Activated effector memory CD4-positive, alpha-beta T cell treated with anti-CD3 and anti-CD28 coated beads, Interleukin-2, amount 50 U/mL, for 16 hours (primary cell): ENCODE data around the gene DOCK1.

Source experiments
- DNase-seq: peaks from one replicate; pipeline ENCODE4 v3.0.0-alpha.2; 2020

DOCK1 gene

GRCh38 chr10:127148933-127149220, 243.6 kb downstream of the DOCK1 start:
- DNase-seq, result no peak

GRCh38 chr10:127149501-127150081, 244.4 kb downstream of the DOCK1 start:
- no peak for DNase-seq

- DNase-seq, result no peak
These were observed 244.9 kb downstream of the DOCK1 start for GRCh38 chr10:127150136-127150535.

DNA sequence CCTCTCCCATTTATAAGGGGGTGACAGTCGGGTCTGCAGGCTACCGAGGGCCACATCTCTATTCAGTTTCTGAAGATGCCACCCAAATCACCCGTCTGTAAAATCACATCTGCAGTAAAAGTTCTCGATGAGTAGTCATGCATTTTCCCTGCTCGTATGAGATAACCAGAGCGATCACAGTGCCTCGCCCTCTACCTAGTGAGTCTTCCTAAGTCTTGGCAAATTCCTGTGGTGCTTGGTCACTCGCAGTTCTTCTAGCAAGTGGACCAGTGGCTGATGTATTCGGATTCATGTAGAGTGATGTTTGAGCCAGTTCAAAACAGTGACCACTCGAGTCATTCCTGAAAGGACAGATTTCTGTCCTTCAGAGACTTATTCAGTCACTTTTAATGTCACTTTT, 246.3 kb downstream of the DOCK1 start:
- no peak for DNase-seq

DNA sequence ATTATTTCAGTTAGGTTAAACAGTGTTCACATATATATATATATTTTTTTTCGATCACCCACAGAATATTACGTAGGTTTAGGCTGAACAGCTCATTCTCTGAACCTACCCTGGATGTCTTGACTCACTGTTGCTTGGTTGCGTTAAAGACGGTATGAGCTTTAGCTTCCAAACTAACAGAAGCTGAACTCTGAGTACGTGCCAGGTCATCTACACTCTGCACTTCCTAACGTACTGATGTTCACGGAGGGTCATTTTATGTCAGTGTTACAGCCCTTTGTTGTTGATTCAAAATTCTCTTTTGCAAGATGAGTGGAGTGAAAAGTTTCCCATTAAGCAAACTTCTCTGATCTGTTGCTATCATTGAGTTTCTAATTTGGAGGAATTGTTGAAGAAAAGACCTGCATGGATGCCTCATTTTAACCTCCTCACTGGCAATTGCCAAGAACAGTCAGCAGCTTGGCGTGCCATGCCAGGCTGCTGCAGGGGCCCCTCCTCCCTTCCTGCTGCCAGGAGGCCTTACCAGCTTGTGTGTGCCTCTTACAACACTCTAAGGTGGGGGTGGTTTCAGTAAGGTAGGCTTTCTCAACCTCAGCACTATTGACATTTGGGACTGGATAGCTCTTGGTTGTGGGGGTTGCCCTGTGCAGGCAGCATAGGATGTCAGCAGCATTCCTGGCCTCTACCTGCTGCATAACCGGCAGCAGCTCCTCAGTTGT, 246.9 kb downstream of the DOCK1 start:
- DNase-seq, result no peak

- DNase-seq, result no peak
These were observed 248.0 kb downstream of the DOCK1 start for GRCh38 chr10:127153181-127153580.

DNA sequence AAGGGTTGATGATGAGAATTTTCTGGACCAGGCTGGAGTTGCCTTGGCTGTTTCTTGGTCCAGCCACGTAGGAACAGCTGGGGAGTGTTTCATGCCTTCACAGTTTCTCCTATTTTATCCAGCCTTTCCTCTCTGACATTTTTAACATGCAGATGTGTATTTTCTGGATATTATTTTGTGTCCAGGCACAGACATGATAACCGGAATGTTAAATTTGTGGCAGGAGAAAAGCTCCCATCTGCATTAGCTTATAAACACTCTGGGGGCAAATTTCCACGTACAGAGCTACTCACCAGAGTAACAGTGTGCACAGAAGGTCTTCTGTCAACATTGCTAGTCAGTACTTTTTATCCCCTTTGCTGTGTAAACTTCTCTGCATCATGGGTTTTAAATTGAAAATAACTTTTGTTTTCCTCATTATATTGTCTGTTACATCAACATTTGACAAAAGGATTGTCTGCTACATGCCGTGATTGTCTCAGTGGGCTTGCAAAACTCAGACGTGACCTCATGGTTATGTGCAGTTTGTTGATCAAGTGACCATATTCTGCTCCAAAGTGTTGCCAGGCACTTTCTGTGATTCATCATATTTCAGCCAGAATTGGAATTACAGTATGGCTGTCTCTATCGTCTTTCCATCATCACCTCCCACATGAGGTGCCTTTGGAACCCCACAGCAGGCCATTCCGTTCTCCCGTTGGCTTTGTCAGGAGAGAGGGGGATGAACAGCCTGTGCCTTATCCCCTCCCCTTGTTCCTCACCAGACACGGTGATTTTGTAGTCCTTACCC, 249.8 kb downstream of the DOCK1 start:
- DNase-seq, result no peak

- no peak for DNase-seq
These were observed 251.9 kb downstream of the DOCK1 start for GRCh38 chr10:127157089-127157488.

DNA sequence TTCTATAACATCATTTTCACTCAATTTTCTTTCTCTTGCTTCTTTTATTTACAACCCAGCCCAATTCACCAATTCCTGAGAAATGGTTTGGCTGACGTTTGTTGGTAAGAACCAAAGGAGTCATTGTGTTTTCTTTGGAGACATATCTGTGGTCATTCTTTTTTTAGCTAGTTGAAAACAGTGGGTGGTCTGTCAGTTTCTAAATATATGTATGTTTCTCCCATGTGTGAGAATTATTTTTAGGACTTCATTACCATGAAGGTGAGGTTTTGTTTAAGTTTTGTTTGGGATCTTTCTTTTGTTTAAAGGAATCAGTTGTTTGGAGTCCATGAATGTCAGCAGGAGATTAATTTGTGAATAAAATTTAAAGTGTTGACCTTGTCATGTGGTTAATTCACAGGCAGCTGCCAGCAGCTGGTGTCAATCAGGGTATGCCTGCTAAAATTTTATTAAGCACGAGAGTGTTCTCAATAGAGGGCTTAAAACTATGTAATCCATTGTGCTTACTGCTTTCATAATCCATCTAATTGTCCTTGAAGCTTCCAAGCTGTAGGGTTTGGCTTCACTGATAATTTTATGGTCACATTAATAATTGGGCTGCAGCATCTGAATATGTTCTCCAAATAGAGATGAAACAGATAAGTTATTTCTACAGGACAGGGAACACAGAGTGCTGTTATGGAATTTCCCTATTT, 252.4 kb downstream of the DOCK1 start:
- DNase-seq, result no peak

DNA sequence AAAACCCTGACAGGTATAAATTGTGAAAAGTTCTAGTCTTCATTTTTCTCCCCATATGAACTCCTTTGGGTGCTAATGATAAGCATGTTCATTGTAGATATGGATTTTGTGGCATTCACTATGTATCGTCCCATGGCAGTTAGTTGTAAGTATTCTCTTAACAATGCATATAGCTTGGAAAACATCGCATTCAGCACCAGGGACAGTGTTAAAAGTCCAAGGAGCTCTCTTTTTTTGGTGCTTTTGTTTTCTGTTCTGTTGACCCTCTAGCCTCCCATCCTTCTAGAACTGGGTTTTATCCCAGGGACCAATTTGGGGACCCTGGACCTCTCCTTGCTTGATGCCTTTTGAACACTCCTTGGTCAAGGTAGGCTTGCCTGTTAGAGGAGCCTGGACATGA, 253.4 kb downstream of the DOCK1 start:
- DNase-seq, result no peak

DNA sequence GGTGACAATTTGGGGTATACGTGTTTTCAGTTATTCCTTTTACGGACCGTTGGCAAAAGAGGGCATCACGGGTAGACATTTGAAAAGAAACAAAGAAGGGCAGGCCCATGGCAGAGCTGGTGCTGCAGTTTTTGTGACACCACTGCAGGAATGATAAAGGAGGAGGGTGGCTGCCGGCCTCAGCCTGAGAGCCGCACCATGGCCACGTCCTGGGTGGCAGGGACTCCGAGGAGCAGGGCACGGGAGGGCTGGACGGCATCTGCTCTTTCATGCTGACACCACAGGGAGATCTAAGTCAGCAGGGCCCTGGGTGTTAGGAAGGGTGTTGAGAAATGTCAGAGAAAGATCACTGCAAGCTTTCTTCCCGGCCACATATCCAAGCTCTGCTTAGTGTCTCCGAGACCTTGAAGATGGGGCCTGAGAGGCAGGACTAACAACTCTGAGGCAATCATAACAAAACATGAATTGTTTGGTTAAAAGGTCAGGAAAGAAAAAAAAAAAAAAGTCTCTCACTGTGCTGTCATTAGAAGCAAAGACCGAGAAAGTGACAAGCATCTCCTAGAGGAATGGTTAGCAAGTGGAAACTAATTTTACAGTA, 254.5 kb downstream of the DOCK1 start:
- no peak for DNase-seq

DNA sequence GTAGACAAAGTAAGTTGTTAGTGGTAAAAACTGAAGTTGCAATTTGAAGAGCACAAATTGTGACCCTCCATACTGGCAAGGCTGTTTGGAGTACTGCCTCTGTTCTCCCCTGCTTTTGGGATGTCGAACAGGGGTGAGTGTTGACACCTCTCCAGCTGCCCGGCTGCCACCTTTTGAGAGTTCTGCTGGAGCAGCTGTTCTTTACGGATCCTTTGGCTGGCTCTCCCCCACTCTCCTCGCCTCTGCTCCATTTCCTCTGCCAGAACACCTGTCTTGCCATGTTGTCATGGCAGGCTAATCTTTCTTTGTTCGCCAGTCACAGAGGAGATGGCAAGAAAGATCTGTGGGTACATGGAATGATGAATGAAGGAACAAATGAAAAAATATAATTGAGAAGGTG, 256.3 kb downstream of the DOCK1 start:
- DNase-seq, result no peak

- DNase-seq, result no peak
These were observed 257.6 kb downstream of the DOCK1 start for GRCh38 chr10:127162841-127163240.

- DNase-seq, result no peak
These were observed 263.0 kb downstream of the DOCK1 start for GRCh38 chr10:127168261-127168660.

DNA sequence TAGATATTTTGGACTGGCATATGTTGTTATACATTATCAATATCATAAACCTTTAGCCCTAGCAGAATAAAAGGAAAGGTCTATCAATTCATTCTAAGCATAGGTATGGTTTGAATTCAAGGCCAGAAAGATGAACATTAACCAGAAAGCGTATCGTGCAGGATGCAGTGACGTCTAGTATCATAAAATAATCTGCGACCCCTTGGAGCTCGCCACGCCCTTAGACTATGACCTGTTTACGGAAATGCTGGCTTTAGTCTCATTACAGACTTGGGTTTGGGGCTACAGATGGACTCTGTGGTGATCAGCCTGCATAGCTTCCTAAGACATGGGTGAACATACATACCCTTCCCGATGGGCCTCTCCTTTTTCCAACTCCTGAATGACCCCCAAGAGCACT, 269.6 kb downstream of the DOCK1 start:
- DNase-seq, result no peak

GRCh38 chr10:127175357-127176110, 270.3 kb downstream of the DOCK1 start:
- DNase-seq, result no peak

GRCh38 chr10:127176649-127177048, 271.4 kb downstream of the DOCK1 start:
- DNase-seq, result no peak

GRCh38 chr10:127179612-127180250, 274.5 kb downstream of the DOCK1 start:
- DNase-seq, result no peak

DNA sequence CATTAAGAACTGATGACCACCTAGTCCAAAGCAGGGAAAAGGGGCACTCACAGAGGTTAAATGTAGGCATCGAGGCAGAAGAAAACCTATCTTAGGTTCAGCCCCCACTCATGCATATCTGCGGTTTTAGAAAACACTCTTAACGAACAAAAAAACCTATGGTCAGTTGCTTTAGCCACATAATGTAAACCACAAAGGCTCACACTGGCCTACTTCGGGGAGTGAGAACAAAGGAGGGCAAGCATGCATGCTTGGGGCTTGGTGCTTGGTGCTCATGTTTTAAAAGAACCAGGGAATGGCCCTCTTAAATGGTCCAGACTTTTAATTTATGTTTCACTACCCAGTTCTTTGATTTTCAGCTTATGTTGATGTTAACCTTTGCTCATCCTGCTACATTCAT, 276.9 kb downstream of the DOCK1 start:
- DNase-seq, result no peak

- DNase-seq, result no peak
These were observed 279.4 kb downstream of the DOCK1 start for GRCh38 chr10:127184582-127184981.

DNA sequence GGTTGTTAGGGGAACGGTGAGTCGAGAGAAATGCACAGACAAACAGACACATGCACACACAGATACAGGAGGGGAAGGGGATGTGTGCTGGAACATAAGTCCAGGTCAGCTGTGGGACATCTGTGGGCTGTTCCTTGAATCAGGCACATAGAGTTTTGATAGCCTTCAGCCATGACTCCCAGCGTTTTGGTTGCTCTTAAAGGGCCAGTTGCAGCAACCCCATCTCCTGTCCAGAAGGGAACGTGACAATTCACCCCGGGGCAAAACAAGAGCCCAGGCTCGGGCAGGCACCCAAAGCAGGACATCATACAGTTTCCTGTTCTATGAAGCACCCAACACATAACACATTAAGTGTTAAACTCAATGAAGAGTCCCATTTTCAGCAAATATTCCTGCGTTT, 281.6 kb downstream of the DOCK1 start:
- no peak for DNase-seq

DNA sequence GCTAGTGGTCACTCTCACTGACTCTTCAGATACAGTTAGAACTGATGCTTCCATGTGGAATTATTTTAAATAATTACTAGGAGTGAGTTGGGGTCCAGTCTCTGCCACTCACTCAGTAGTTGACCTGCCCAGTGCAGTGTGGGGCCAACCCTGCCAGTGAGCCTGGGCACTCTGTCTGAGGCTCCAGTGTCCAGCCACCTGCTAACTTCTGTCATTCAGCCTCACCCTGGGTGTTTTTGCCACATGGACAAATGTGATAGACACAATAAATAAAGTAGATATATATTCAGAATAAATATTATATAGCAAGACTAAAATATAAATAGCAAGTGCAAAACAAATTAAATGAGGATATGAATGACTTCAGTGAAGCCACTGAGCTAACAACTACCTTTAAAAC, 284.0 kb downstream of the DOCK1 start:
- DNase-seq, result no peak
